ENCODE data around the gene CCDC33.

GRCh38 chr15:74315626-74316025 is 79.5 kb downstream of the CCDC33 start:
- TF ChIP-seq POLR2AphosphoS5 (IDR thresholded peaks at IDR 0.05) (no peak), EP300 (IDR thresholded peaks at IDR 0.05) (no peak), CTCF (IDR thresholded peaks at IDR 0.05) (no peak), POLR2A (IDR thresholded peaks at IDR 0.05) (no peak)
